Thymus (tissue), 11 donors: ENCODE measurements around the gene CAV3. TPM values are rescaled to one million over a fixed set of nuclear protein-coding genes. Genes with fewer than 3 reads are reported as not detected.

Source experiments
- DNase-seq, 9 donors: peaks; one replicate each; pipeline ENCODE4 v3.0.0-alpha.2; 2013; ENCODE audit warnings: low spot score in 9 of 9, low read depth in 6 of 9, missing footprints in 1 of 9
- H3K27ac ChIP-seq, 2 donors: one replicate each; pipeline ENCODE4 v1.5.1; 2013; ENCODE audit warnings: control low read depth in 1 of 2, low read depth in 1 of 2, low read length in 1 of 2, mild to moderate bottlenecking in 1 of 2, moderate library complexity in 1 of 2
- H3K27me3 ChIP-seq, 2 donors: one replicate each; pipeline ENCODE4 v1.5.1; 2013; ENCODE audit warnings: low read length in 1 of 2; ENCODE audit not compliant: control insufficient read depth in 2 of 2, insufficient read depth in 1 of 2
- H3K36me3 ChIP-seq, 2 donors: one replicate each; pipeline ENCODE4 v1.5.1; 2013; ENCODE audit warnings: low read length in 1 of 2, mild to moderate bottlenecking in 1 of 2, moderate library complexity in 1 of 2; ENCODE audit not compliant: control insufficient read depth in 2 of 2, insufficient read depth in 2 of 2
- H3K4me1 ChIP-seq, 2 donors: one replicate each; pipeline ENCODE4 v1.5.1; 2013; ENCODE audit warnings: low read length in 2 of 2; ENCODE audit not compliant: control insufficient read depth in 2 of 2, insufficient read depth in 2 of 2
- H3K4me3 ChIP-seq, 2 donors: one replicate each; pipeline ENCODE4 v1.5.1; 2013; ENCODE audit warnings: low read length in 2 of 2, control low read depth in 1 of 2, mild to moderate bottlenecking in 1 of 2
- H3K9me3 ChIP-seq, 2 donors: one replicate each; pipeline ENCODE4 v1.5.1; 2013; ENCODE audit warnings: low read length in 1 of 2, mild to moderate bottlenecking in 1 of 2; ENCODE audit not compliant: control insufficient read depth in 2 of 2, insufficient read depth in 1 of 2
- WGBS: extraction: QIAGEN DNeasy Blood & Tissue Kit; methylation state at CpG from one replicate; pipeline ENCODE4 v1.1.7; 2013; 5-methylcytosine and 5-hydroxymethylcytosine counted together
- polyA plus RNA-seq: library from polyadenylated mRNA; stranded (reverse); fragments of 200-250 nt; gene quantifications from one replicate; pipeline ENCODE4 v1.2.3, GENCODE V29; 2013
- total RNA-seq: library from RNA; stranded (reverse); fragments of 120-200 nt; gene quantifications from one replicate; pipeline ENCODE4 v1.2.4, GENCODE V29; 2013
- donor health status: healthy.

The CAV3 gene
- total and polyA plus RNA-seq, 2 donors = 0.38 to 1.2 TPM

DNA sequence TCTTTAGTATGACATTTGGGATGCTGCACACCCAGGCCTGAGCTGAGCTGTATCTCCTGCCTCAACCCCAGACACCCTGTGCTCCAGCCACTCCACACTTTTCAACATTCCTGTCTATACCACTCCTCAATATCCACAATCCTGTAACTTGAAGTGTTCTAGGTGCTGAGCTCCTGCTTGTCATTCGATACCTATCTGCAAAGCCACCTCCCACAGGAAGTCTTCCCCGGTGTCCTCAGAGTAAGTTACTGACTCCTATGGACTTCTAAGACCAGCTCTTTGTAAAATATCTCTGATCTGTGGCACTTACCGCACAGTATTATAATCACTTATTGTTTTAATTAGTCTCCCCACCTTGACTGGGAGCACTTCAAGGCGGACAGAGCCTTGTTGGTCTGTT, 1.2 kb upstream of the CAV3 start:
- H3K27ac ChIP-seq = no peak overlapping the region
- no peak for DNase-seq
- no peak overlapping the region for H3K4me3 ChIP-seq
- no peaks in the 10 kb centered on the region for H3K36me3 ChIP-seq
- no peaks in the 10 kb centered on the region for H3K4me1 ChIP-seq
- H3K27me3 ChIP-seq = no peaks in the 10 kb centered on the region
- WGBS = 87% methylated on average over 4 of the region's 4 CpGs
- H3K9me3 ChIP-seq = no peaks in the 10 kb centered on the region

DNA sequence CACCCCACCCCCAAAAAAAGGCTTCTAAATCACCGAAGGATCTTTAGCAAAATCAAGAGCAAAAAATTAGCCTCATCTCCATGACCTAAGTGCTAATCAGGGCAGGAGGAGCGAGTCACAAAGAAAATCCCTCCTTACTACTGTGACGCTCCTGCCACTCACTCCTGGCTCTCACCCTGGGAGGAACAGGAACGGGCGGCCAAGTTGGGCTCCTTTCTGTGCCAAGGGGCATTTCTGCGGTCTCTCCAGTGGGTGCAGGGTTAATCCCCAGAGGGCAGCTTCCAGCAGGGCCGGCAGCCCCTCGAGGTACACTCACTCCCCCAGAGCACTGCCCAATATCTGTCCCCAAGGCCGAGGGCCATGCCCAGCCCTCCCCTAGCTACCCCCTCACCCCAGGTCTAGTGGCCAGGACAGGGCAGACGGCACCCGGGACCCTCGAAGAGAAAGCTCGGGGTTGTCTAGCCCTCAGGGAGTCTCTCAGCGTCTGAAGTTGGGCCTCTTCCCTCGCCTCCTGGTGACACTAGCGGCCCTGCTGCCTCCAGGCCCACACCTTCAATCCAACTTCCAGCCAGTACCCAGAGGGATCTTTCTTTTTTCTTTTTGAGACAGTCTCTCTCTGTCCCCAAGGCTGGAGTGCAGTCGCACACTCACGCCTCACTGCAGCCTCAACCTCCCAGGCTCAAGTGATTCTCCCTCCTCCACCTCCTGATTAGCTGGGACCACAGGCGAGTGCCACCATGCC, 706 bp downstream of the CAV3 start:
- no peaks in the 10 kb centered on the region for H3K27me3 ChIP-seq
- no peak overlapping the region for H3K27ac ChIP-seq
- no peaks in the 10 kb centered on the region for H3K36me3 ChIP-seq
- no peak overlapping the region for H3K4me3 ChIP-seq
- H3K9me3 ChIP-seq = no peaks in the 10 kb centered on the region
- 95% methylated on average over 19 of the region's 19 CpGs for WGBS
- no peak for DNase-seq
- H3K4me1 ChIP-seq = no peaks in the 10 kb centered on the region

GRCh38 chr3:8734908-8735307, 1.3 kb downstream of the CAV3 start:
- Histone ChIP-seq H3K27ac (no peak overlapping the region), H3K27me3 (no peaks in the 10 kb centered on the region), H3K4me3 (no peak overlapping the region), H3K9me3 (no peaks in the 10 kb centered on the region), H3K4me1 (no peaks in the 10 kb centered on the region), H3K36me3 (no peaks in the 10 kb centered on the region)
- no peak for DNase-seq
- 95% methylated on average over 1 of the region's 1 CpG for WGBS

DNA sequence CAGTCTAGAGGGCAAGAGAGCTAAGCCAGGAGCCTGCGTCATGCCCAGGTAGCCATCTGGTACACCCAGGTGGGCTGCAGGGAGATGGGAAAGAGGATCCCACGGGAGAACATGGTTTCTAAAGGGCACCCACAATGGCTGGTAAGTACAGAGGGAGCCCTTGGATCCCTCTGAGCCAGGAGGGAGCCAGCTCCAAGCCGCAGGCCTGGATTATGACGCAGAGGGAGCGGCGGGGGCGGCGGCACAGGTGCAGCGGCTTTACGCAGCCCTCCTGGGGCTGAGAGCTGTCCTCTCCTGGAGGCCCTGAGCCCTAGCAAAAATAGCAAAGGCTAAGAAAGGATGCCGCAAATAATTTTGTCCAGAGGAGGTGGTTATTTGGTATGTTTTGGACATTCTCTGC, 2.8 kb downstream of the CAV3 start:
- DNase-seq = no peak
- 94% methylated on average over 11 of the region's 11 CpGs for WGBS

GRCh38 chr3:8737301-8737700, 3.7 kb downstream of the CAV3 start:
- no peak for DNase-seq
- no peak overlapping the region for H3K4me3 ChIP-seq
- H3K9me3 ChIP-seq = no peaks in the 10 kb centered on the region
- H3K27ac ChIP-seq = no peak overlapping the region
- 97% methylated on average over 4 of the region's 4 CpGs for WGBS
- H3K4me1 ChIP-seq = no peaks in the 10 kb centered on the region
- H3K27me3 ChIP-seq = peaks cover 0 to 13% of the 10 kb centered on the region in 2 donors
- H3K36me3 ChIP-seq = no peaks in the 10 kb centered on the region

More for the DNA sequence above, 2.8 kb downstream of the CAV3 start:
- peaks cover 0 to 5% of the 10 kb centered on the region in 2 donors for H3K27me3 ChIP-seq
- no peak overlapping the region for H3K27ac ChIP-seq
- H3K4me1 ChIP-seq = no peaks in the 10 kb centered on the region
- no peaks in the 10 kb centered on the region for H3K9me3 ChIP-seq
- no peak overlapping the region for H3K4me3 ChIP-seq
- H3K36me3 ChIP-seq = no peaks in the 10 kb centered on the region

DNA sequence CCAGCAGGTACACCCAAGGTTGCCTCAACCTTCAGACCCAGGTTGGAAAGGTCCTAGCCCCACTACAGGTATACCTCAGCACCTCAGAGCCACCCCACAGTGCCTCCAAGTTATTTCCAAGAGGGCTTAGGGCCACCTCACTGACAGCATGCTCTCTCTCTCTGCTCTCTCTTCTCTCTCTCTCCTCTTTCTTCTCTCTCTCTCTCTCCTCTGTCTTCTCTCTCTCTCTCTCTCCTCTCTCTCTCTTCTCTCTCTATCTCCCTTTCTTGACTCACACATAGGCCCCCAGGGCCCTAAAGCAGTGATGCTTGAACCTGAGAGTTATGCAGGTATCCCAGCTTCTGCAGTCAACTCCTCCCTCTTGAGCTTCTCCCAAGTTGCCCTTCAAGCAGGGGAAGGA, 4.2 kb downstream of the CAV3 start:
- Histone ChIP-seq H3K27ac (no peak overlapping the region), H3K9me3 (no peaks in the 10 kb centered on the region), H3K27me3 (peaks cover 0 to 13% of the 10 kb centered on the region in 2 donors), H3K4me3 (no peak overlapping the region), H3K4me1 (no peaks in the 10 kb centered on the region), H3K36me3 (no peaks in the 10 kb centered on the region)
- no peak for DNase-seq

DNA sequence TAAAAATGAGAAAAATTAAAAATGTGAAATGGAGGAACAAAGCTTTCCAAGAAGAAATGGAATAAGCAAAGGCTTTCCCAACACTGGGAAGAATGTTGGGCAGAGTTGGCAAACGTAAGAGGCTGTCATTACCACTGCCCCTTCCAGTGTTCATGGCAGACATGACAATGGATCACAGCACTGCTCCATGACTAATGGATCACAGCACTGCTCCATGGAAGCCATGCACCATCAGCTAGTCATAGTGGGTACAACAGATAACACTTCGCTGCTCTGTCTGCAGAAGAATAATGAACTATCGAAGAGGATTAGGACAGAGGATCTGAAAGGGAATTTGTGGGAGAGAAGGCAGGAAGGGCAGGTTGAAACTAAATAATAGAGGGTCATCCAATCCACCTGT, 5.0 kb downstream of the CAV3 start:
- H3K27me3 ChIP-seq = peaks cover 0 to 19% of the 10 kb centered on the region in 2 donors
- H3K9me3 ChIP-seq = no peaks in the 10 kb centered on the region
- no peak overlapping the region for H3K27ac ChIP-seq
- H3K4me3 ChIP-seq = no peak overlapping the region
- WGBS = 64% methylated on average over 3 of the region's 3 CpGs
- no peaks in the 10 kb centered on the region for H3K36me3 ChIP-seq
- H3K4me1 ChIP-seq = no peaks in the 10 kb centered on the region
- no peak for DNase-seq

DNA sequence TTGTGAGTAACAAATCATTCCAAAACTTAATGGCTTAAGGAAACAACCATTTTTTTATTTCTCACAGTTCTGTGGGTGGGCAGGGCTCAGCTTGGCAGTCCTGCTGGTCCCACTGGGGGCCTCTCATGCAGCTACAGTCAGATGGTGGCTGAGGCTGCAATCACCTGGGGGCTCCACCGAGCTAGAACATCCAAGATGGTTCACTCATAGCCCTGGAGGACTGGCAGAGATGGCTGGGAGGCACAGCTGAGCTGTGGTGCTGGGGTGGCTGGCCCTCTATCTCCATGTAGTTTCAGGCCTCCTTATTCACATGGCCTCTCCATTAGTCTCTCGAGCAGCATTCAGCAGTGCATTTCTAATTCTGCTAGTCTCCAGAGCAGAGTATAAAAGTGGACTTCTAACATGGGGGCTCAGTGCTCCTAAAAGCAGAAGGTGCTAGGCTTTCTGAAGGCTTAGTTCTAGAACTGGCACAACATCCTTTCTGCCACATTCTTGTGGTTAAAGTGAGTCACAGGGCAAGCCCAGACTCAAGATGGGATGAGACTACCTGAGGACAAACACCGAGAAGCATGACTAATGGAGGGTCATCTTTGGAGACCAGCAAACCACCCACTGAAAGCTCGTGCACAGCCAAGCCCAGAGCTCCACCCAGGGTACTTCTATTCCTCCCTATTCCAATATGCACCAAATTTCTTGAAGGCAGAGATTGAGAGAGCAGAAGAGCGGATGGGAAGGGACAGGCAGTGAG, 6.3 kb downstream of the CAV3 start:
- Histone ChIP-seq H3K4me3 (no peak overlapping the region), H3K36me3 (no peaks in the 10 kb centered on the region), H3K27me3 (peaks cover 0 to 19% of the 10 kb centered on the region in 2 donors), H3K27ac (no peak overlapping the region), H3K4me1 (no peaks in the 10 kb centered on the region), H3K9me3 (no peaks in the 10 kb centered on the region)
- WGBS = 87% methylated on average over 5 of the region's 5 CpGs
- DNase-seq = no peak

- DNase-seq = no peak
Observed at GRCh38 chr3:8741581-8742261, 8.1 kb downstream of the CAV3 start.

More at GRCh38 chr3:8741581-8742261, 8.1 kb downstream of the CAV3 start:
- Histone ChIP-seq H3K4me3 (no peak overlapping the region), H3K27me3 (peaks cover 0 to 19% of the 10 kb centered on the region in 2 donors), H3K27ac (no peak overlapping the region), H3K9me3 (no peaks in the 10 kb centered on the region), H3K36me3 (no peaks in the 10 kb centered on the region), H3K4me1 (no peaks in the 10 kb centered on the region)
- WGBS = 40% methylated on average over 13 of the region's 13 CpGs
